ENCODE measurements around the gene KIF25.

GRCh38 chr6:167993169-167993568 lies 4.3 kb upstream of the KIF25 start:
- no peak for TF ChIP-seq CTCF (conservative IDR thresholded peaks at IDR 0.05)
- TF ChIP-seq EZH2 (IDR thresholded peaks at IDR 0.05; ENCODE audit: low read depth), result no peak
